Mucosa of stomach (tissue), 1 donor: Measurements from ENCODE around the gene LRRC42.
"Not testable (repeated sequence)": the region's sequence is repeated elsewhere in the genome, so short reads cannot be mapped to it uniquely, and the experiment has no call there.

ENCODE experiments used
- H3K27me3 ChIP-seq: one replicate; pipeline ENCODE4 v1.7.0; 2013; ENCODE audit warnings: mild to moderate bottlenecking, low read length; ENCODE audit not compliant: control insufficient read depth, insufficient read depth
- H3K36me3 ChIP-seq: one replicate; pipeline ENCODE4 v1.7.0; 2013; ENCODE audit warnings: low read length; ENCODE audit not compliant: control insufficient read depth, insufficient read depth
- H3K4me1 ChIP-seq: one replicate; pipeline ENCODE4 v1.7.0; 2013; ENCODE audit warnings: mild to moderate bottlenecking, low read length; ENCODE audit not compliant: control insufficient read depth, insufficient read depth
- H3K4me3 ChIP-seq: one replicate; pipeline ENCODE4 v1.7.0; 2013; ENCODE audit warnings: low read length
- H3K9ac ChIP-seq: one replicate; pipeline ENCODE4 v1.7.0; 2013; ENCODE audit warnings: mild to moderate bottlenecking, low read length, moderate library complexity
- H3K9me3 ChIP-seq: one replicate; pipeline ENCODE4 v1.7.0; 2013; ENCODE audit warnings: mild to moderate bottlenecking, low read length, moderate library complexity; ENCODE audit not compliant: control insufficient read depth
- donor health status: Pancreatic carcinoma.

LRRC42 gene

DNA sequence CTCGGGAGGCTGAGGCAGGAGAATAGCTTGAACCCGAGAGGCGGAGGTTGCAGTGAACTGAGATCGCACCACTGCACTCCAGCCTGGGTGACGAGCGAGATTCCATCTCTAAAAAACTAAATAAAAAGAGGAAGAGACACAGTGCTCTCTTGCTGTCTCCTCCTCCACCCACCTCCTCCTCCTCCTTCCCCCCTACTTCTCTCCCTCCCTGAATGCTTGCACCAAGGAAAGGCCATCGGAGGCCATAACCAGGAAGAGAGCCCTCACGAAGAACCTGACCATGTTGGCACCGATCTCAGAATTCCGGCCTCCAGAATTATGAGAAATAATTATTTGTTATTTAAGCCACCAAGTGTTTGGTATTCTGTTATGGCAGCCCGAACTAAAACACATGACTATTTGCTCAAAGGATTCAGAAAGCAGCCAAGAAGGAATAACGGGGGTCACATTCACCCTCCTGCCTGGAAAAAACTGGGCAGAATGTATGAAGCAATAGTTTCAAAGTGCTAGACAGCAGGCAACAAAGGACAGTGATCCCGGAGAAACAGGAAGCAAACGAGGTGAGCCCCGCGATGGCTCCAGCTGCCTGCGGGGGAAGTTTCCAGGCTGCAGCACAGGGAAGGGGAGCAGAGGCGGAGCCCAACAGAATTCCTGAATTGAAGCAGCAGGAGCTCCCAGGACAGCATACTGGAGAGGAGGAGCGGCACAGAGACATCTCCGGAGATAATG is 36.0 kb downstream of the LRRC42 start:
- Histone ChIP-seq H3K9ac (peak overlapping the region; percentile 58), H3K4me1 (peaks cover 12% of the 10 kb centered on the region), H3K27me3 (no peaks in the 10 kb centered on the region), H3K9me3 (no peaks in the 10 kb centered on the region), H3K36me3 (no peaks in the 10 kb centered on the region), H3K4me3 (no peak overlapping the region)

- H3K4me1 ChIP-seq: peaks cover 12% of the 10 kb centered on the region
- no peak overlapping the region for H3K4me3 ChIP-seq
- H3K27me3 ChIP-seq: no peaks in the 10 kb centered on the region
- peak overlapping the region; percentile 58 for H3K9ac ChIP-seq
- no peaks in the 10 kb centered on the region for H3K9me3 ChIP-seq
- H3K36me3 ChIP-seq: no peaks in the 10 kb centered on the region
Measured at GRCh38 chr1:53982763-53983104, 36.6 kb downstream of the LRRC42 start.

GRCh38 chr1:53984726-53985125 is 38.6 kb downstream of the LRRC42 start:
- Histone ChIP-seq H3K4me1 (peaks cover 12% of the 10 kb centered on the region), H3K4me3 (no peak overlapping the region), H3K36me3 (no peaks in the 10 kb centered on the region), H3K9me3 (no peaks in the 10 kb centered on the region), H3K27me3 (no peaks in the 10 kb centered on the region), H3K9ac (no peak overlapping the region)

DNA sequence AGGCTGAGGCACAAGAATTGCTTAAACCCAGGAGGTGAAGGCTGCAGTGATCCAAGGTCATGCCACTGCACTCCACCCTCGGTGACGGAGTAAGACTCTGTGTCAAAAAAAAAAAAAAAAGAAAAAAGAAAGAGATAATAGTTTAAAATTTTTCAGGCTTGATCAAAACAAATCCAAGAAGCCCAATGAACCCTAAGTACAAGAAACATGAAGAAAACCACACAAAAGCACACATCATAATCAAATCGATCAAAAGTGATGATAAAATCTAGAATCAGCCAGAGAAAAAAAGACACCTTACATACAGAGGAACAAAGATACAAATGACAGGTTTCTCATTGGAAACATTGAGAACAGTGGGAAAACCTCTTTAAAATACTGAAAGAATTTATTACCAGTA is 40.3 kb downstream of the LRRC42 start:
- H3K9ac ChIP-seq: no peak overlapping the region
- no peak overlapping the region for H3K4me3 ChIP-seq
- peaks cover 12% of the 10 kb centered on the region for H3K4me1 ChIP-seq
- no peaks in the 10 kb centered on the region for H3K9me3 ChIP-seq
- no peaks in the 10 kb centered on the region for H3K36me3 ChIP-seq
- H3K27me3 ChIP-seq: no peaks in the 10 kb centered on the region

GRCh38 chr1:53987880-53988279 is 41.7 kb downstream of the LRRC42 start:
- H3K4me3 ChIP-seq: no peak overlapping the region
- H3K27me3 ChIP-seq: no peaks in the 10 kb centered on the region
- no peaks in the 10 kb centered on the region for H3K9me3 ChIP-seq
- H3K4me1 ChIP-seq: peaks cover under 1% of the 10 kb centered on the region
- no peak overlapping the region for H3K9ac ChIP-seq
- H3K36me3 ChIP-seq: no peaks in the 10 kb centered on the region

- H3K9ac ChIP-seq: no peak overlapping the region
- H3K27me3 ChIP-seq: no peaks in the 10 kb centered on the region
- no peaks in the 10 kb centered on the region for H3K9me3 ChIP-seq
- no peaks in the 10 kb centered on the region for H3K36me3 ChIP-seq
- no peak overlapping the region for H3K4me3 ChIP-seq
- H3K4me1 ChIP-seq: no peaks in the 10 kb centered on the region
Measured at GRCh38 chr1:53992085-53992874, 46.1 kb downstream of the LRRC42 start.

- not testable (repeated sequence) for H3K9ac ChIP-seq, H3K9me3 ChIP-seq, H3K4me1 ChIP-seq, H3K4me3 ChIP-seq, H3K36me3 ChIP-seq, H3K27me3 ChIP-seq
Measured at GRCh38 chr1:53994516-53994915, 48.4 kb downstream of the LRRC42 start.

- no peak overlapping the region for H3K4me3 ChIP-seq
- no peak overlapping the region for H3K9ac ChIP-seq
- H3K27me3 ChIP-seq: no peaks in the 10 kb centered on the region
- H3K36me3 ChIP-seq: no peaks in the 10 kb centered on the region
- no peaks in the 10 kb centered on the region for H3K9me3 ChIP-seq
- no peaks in the 10 kb centered on the region for H3K4me1 ChIP-seq
Measured at GRCh38 chr1:53995683-53996082, 49.5 kb downstream of the LRRC42 start.

DNA sequence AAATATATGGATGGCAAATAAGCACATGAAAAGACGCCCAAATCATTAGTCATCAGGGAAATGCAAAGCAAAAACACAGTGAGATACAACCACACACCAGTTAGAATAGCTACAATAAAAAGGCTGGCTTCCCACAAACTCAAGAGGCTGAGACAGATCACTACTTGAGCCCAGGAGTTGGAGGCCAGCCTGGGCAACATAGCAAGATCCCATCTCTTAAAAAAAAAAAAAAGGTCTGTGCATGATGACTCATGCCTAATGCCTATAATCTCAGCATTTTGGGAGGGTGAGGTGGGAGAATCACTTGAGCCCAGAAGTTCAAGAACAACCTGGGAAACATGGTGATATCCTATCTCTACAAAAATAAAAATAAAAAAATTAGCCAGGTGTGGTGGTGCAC is 52.1 kb downstream of the LRRC42 start:
- H3K9ac ChIP-seq: no peak overlapping the region
- H3K4me1 ChIP-seq: peaks cover 10% of the 10 kb centered on the region
- no peaks in the 10 kb centered on the region for H3K9me3 ChIP-seq
- no peaks in the 10 kb centered on the region for H3K36me3 ChIP-seq
- no peak overlapping the region for H3K4me3 ChIP-seq
- no peaks in the 10 kb centered on the region for H3K27me3 ChIP-seq

DNA sequence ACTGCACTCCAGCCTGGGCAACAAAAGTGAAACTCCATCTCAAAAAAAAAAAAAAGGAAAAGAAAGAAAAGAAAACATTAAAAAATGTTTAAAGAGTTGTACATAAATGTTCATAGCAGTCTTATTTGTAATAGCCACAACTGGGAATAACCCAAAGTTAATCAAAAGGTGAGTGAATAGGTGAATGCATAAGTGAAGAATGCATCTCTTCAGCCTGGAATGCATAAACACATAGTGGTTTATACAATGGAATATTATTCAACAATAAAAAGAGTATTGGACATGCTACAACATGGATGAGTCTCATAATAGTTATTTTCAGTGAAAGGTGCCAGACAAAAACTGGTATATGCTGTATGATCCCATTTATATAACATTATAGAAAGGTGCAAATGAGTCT is 53.8 kb downstream of the LRRC42 start:
- Histone ChIP-seq H3K27me3 (no peaks in the 10 kb centered on the region), H3K9ac (no peak overlapping the region), H3K4me3 (no peak overlapping the region), H3K4me1 (peaks cover 10% of the 10 kb centered on the region), H3K36me3 (no peaks in the 10 kb centered on the region), H3K9me3 (no peaks in the 10 kb centered on the region)

DNA sequence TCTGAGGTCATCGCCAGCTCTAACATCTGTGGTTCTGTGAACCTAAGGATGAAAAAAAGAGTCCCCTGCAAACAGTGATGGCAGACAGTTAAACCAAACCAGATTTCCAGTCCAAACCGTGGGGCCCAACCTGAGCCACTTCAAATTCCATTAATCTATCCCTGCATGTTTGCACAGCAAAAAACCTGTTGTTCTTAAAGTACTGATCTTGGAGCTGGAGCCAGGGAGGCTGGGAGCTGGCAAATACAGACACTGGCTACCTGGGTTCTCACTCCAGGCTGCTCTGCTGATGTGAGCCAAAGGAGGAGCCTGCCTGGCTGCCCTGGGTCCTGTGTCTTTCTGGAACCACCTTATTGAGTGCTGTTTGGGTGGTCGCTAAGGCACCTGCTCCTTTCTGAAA is 55.4 kb downstream of the LRRC42 start:
- H3K4me1 ChIP-seq: peaks cover 10% of the 10 kb centered on the region

GRCh38 chr1:54002544-54003248 is 56.5 kb downstream of the LRRC42 start:
- H3K4me3 ChIP-seq: no peak overlapping the region
- peaks cover 10% of the 10 kb centered on the region for H3K4me1 ChIP-seq
- H3K27me3 ChIP-seq: no peaks in the 10 kb centered on the region
- no peak overlapping the region for H3K9ac ChIP-seq
- H3K36me3 ChIP-seq: no peaks in the 10 kb centered on the region
- no peaks in the 10 kb centered on the region for H3K9me3 ChIP-seq

More for the DNA sequence above, 55.4 kb downstream of the LRRC42 start:
- Histone ChIP-seq H3K9me3 (no peaks in the 10 kb centered on the region), H3K9ac (no peak overlapping the region), H3K4me3 (no peak overlapping the region), H3K27me3 (no peaks in the 10 kb centered on the region), H3K36me3 (no peaks in the 10 kb centered on the region)
